H9 (cell line): Measurements from ENCODE around the gene RASGRF1. TPM values are rescaled to one million over a fixed set of nuclear protein-coding genes. Genes with fewer than 3 reads are reported as not detected.

Experiments used
- DNase-seq: peaks from one replicate; pipeline ENCODE4 v3.0.0-alpha.2; 2017
- H2AFZ ChIP-seq: one replicate; pipeline ENCODE4 v1.6.1; 2013; ENCODE audit warnings: mild to moderate bottlenecking, low read length, control low read depth, moderate library complexity
- H2AK5ac ChIP-seq: 2 replicates; pipeline ENCODE4 v1.6.1; 2013; ENCODE audit warnings: low read length, control low read depth, mixed read lengths; ENCODE audit not compliant: insufficient read length
- H2BK120ac ChIP-seq: one replicate; pipeline ENCODE4 v1.6.1; 2013; ENCODE audit warnings: low read depth, mild to moderate bottlenecking, low read length, control low read depth, inconsistent platforms; ENCODE audit not compliant: poor library complexity, severe bottlenecking
- H2BK12ac ChIP-seq: 2 replicates; pipeline ENCODE4 v1.6.1; 2013; ENCODE audit warnings: low read length, control low read depth, mixed read lengths, low read depth; ENCODE audit not compliant: insufficient read length
- H2BK15ac ChIP-seq: 2 replicates; pipeline ENCODE4 v1.6.1; 2013; ENCODE audit warnings: low read depth, low read length, control low read depth
- H2BK20ac ChIP-seq: one replicate; pipeline ENCODE4 v1.6.1; 2013; ENCODE audit warnings: low read depth, mild to moderate bottlenecking, low read length, control low read depth, inconsistent platforms; ENCODE audit not compliant: poor library complexity, severe bottlenecking
- H2BK5ac ChIP-seq: 2 replicates; pipeline ENCODE4 v1.6.1; 2013; ENCODE audit warnings: low read length, control low read depth, mixed read lengths; ENCODE audit not compliant: insufficient read length
- H3K14ac ChIP-seq: 2 replicates; pipeline ENCODE4 v1.6.1; 2013; ENCODE audit warnings: low read length, control low read depth; ENCODE audit not compliant: insufficient read depth
- H3K18ac ChIP-seq: 2 replicates; pipeline ENCODE4 v1.6.1; 2013; ENCODE audit warnings: low read depth, mild to moderate bottlenecking, mixed read lengths, low read length, control low read depth; ENCODE audit not compliant: insufficient read length
- H3K23ac ChIP-seq: 2 replicates; pipeline ENCODE4 v1.6.1; 2013; ENCODE audit warnings: low read length, control low read depth, mixed read lengths, low read depth; ENCODE audit not compliant: insufficient read length
- H3K23me2 ChIP-seq: 2 replicates; pipeline ENCODE4 v1.6.1; 2013; ENCODE audit warnings: low read depth, mild to moderate bottlenecking, mixed read lengths, low read length, control low read depth; ENCODE audit not compliant: insufficient read length, poor library complexity, severe bottlenecking
- H3K27ac ChIP-seq: 2 replicates; pipeline ENCODE4 v1.5.1; 2013; ENCODE audit warnings: low read length, control low read depth, mixed read lengths, low read depth; ENCODE audit not compliant: insufficient read length
- H3K27me3 ChIP-seq: 2 replicates; pipeline ENCODE4 v1.6.1; 2013; ENCODE audit warnings: low read length, control low read depth, inconsistent platforms; ENCODE audit not compliant: insufficient read depth
- H3K4ac ChIP-seq: 2 replicates; pipeline ENCODE4 v1.6.1; 2013; ENCODE audit warnings: low read depth, mild to moderate bottlenecking, control low read depth, inconsistent platforms, low read length, moderate library complexity
- H3K4me1 ChIP-seq: 2 replicates; pipeline ENCODE4 v1.6.1; 2013; ENCODE audit warnings: low read length, control low read depth, inconsistent platforms; ENCODE audit not compliant: insufficient read depth
- H3K4me2 ChIP-seq: 2 replicates; pipeline ENCODE4 v1.6.1; 2013; ENCODE audit warnings: low read length, control low read depth, mixed read lengths; ENCODE audit not compliant: insufficient read length, insufficient read depth
- H3K56ac ChIP-seq: 2 replicates; pipeline ENCODE4 v1.6.1; 2013; ENCODE audit warnings: low read depth, mild to moderate bottlenecking, mixed read lengths, low read length, control low read depth; ENCODE audit not compliant: insufficient read length
- H3K79me1 ChIP-seq: 2 replicates; pipeline ENCODE4 v1.6.1; 2013; ENCODE audit warnings: low read depth, mild to moderate bottlenecking, moderate library complexity, low read length, control low read depth, inconsistent platforms; ENCODE audit not compliant: insufficient read depth, poor library complexity, severe bottlenecking
- H3K79me2 ChIP-seq: 2 replicates; pipeline ENCODE4 v1.6.1; 2013; ENCODE audit warnings: low read length, control low read depth, inconsistent platforms; ENCODE audit not compliant: insufficient read depth
- H3K9ac ChIP-seq: 2 replicates; pipeline ENCODE4 v1.6.1; 2013; ENCODE audit warnings: low read length, control low read depth, mixed read lengths; ENCODE audit not compliant: insufficient read length; ENCODE audit errors: extremely low read depth
- H3K9me3 ChIP-seq: one replicate; pipeline ENCODE4 v1.6.1; 2013; ENCODE audit warnings: low read depth, low read length, inconsistent platforms; ENCODE audit not compliant: control insufficient read depth
- H3T11ph ChIP-seq: one replicate; pipeline ENCODE4 v1.6.1; 2013; ENCODE audit warnings: mild to moderate bottlenecking, low read length, control low read depth, inconsistent platforms
- H4K20me1 ChIP-seq: one replicate; pipeline ENCODE4 v1.6.1; 2013; ENCODE audit not compliant: control insufficient read depth, insufficient read length, insufficient read depth
- H4K5ac ChIP-seq: 2 replicates; pipeline ENCODE4 v1.6.1; 2013; ENCODE audit warnings: low read depth, mild to moderate bottlenecking, mixed read lengths, low read length, control low read depth; ENCODE audit not compliant: insufficient read length
- H4K8ac ChIP-seq: replicated peaks from 2 replicates; pipeline ENCODE4 v1.6.1; 2013; ENCODE audit warnings: low read length, control low read depth, mixed read lengths, low read depth; ENCODE audit not compliant: insufficient read length
- H4K91ac ChIP-seq: 2 replicates; pipeline ENCODE4 v1.6.1; 2013; ENCODE audit warnings: low read depth, mild to moderate bottlenecking, moderate library complexity, mixed read lengths, low read length, control low read depth; ENCODE audit not compliant: insufficient read length
- H3K27ac Mint-ChIP-seq, 3 experiments: 2 replicates in 2 of 3; 3 replicates in 1 of 3; pipeline ENCODE4 v1.8.0; 2020 to 2021; ENCODE audit warnings: mixed read lengths in 3 of 3, mild to moderate bottlenecking in 1 of 3, moderate library complexity in 1 of 3
- H3K27me3 Mint-ChIP-seq: 2 replicates; pipeline ENCODE4 v1.8.0; 2021; ENCODE audit warnings: low read depth, mild to moderate bottlenecking, moderate library complexity, mixed read lengths
- H3K36me3 Mint-ChIP-seq, 3 experiments: 2 replicates in 2 of 3; 3 replicates in 1 of 3; pipeline ENCODE4 v1.8.0; 2020 to 2021; ENCODE audit warnings: low read depth in 3 of 3, mixed read lengths in 3 of 3; ENCODE audit not compliant: insufficient read depth in 1 of 3
- H3K4me1 Mint-ChIP-seq, 2 experiments: 2 replicates each; pipeline ENCODE4 v1.8.0; 2020; ENCODE audit warnings: mixed read lengths in 2 of 2
- H3K4me3 Mint-ChIP-seq, 2 experiments: 2 replicates in 1 of 2; 3 replicates in 1 of 2; pipeline ENCODE4 v1.8.0; 2020 to 2021; ENCODE audit warnings: mild to moderate bottlenecking in 2 of 2, mixed read lengths in 2 of 2, moderate library complexity in 1 of 2
- H3K9me3 Mint-ChIP-seq, 2 experiments: 2 replicates in 1 of 2; 3 replicates in 1 of 2; pipeline ENCODE4 v1.8.0; 2020; ENCODE audit warnings: mild to moderate bottlenecking in 2 of 2, mixed read lengths in 2 of 2, moderate library complexity in 1 of 2
- CTCF ChIP-seq: fragments of 200-600 bp; sonication (generic); conservative IDR thresholded peaks from 3 replicates; pipeline ENCODE4 v1.8.0; 2021; ENCODE audit warnings: antibody characterized with exemption, mild to moderate bottlenecking
- WGBS: extraction: QIAGEN DNeasy Blood & Tissue Kit; methylation state at CpG from one replicate; pipeline ENCODE4 v1.1.7; 2013; ENCODE audit warnings: missing lambda C conversion rate, low lambda C conversion rate, mixed read lengths; ENCODE audit not compliant: insufficient read length; ENCODE audit errors: extremely low coverage; 5-methylcytosine and 5-hydroxymethylcytosine counted together
- total RNA-seq: library from RNA; stranded (reverse); gene quantifications from 2 replicates; pipeline ENCODE4 v1.2.1, GENCODE V29; 2021

The RASGRF1 gene
- total RNA-seq, 1 experiment from 2014 or later = 0.48 TPM

DNA sequence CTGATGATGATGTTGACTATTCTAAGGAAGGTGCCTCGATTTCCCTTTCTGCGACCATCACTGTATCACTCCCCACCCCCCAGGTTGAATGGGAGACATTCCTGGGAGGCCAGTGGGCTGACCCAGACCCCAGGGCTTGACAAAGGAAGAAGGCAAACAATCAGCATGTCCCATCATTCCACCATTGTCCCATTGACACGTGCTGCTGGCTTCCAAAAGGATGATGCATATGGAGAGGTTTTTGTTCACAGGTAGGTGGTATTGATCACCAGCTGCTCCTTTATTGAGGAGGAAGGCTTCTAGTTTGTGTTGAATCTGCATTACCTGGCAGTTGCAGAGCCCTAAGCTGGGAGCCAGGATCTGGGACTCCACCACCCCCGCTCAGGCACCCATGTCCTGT, 30.4 kb downstream of the RASGRF1 start:
- H3K18ac ChIP-seq = no peak overlapping the region
- no peak overlapping the region for H3T11ph ChIP-seq
- no peak overlapping the region for H2BK20ac ChIP-seq
- no peak overlapping the region for H2AFZ ChIP-seq
- H3K9me3 Mint-ChIP-seq = no peaks in the 10 kb centered on the region
- H4K8ac ChIP-seq = no peak overlapping the region
- no peak overlapping the region for H3K23ac ChIP-seq
- H4K5ac ChIP-seq = no peak overlapping the region
- H3K4ac ChIP-seq = no peak overlapping the region
- H3K27ac Mint-ChIP-seq = no peak overlapping the region
- H2BK5ac ChIP-seq = no peak overlapping the region
- H2AK5ac ChIP-seq = no peak overlapping the region
- TF ChIP-seq CTCF = no peak
- no peaks in the 10 kb centered on the region for H4K20me1 ChIP-seq
- no peaks in the 10 kb centered on the region for H3K23me2 ChIP-seq
- H4K91ac ChIP-seq = no peak overlapping the region
- no peak overlapping the region for H3K9ac ChIP-seq
- no peak overlapping the region for H3K27ac ChIP-seq
- peaks cover 98% of the 10 kb centered on the region for H3K27me3 Mint-ChIP-seq
- no peak overlapping the region for H3K14ac ChIP-seq
- no peak for DNase-seq
- peaks cover 5% of the 10 kb centered on the region for H3K4me1 ChIP-seq
- no peak overlapping the region for H2BK120ac ChIP-seq
- no peaks in the 10 kb centered on the region for H3K9me3 ChIP-seq
- no peaks in the 10 kb centered on the region for H3K79me1 ChIP-seq
- no peaks in the 10 kb centered on the region for H3K36me3 Mint-ChIP-seq
- no peak overlapping the region for H3K4me2 ChIP-seq
- peaks cover 17% of the 10 kb centered on the region; the same call in 1 of the 2 replicates for H3K27me3 ChIP-seq
- H3K4me1 Mint-ChIP-seq = peaks cover 30 to 41% of the 10 kb centered on the region in 2 experiments
- peak overlapping the region in 1 of 2 experiments; percentile 34; a peak in 1 of 5 replicates for H3K4me3 Mint-ChIP-seq
- H2BK15ac ChIP-seq = no peak overlapping the region
- H3K56ac ChIP-seq = no peak overlapping the region
- no peak overlapping the region for H2BK12ac ChIP-seq
- no peaks in the 10 kb centered on the region for H3K79me2 ChIP-seq
- WGBS = no CpG with 5 or more reads among the region's 4 CpGs
